OCI-LY7 (cell line): ENCODE measurements around the gene LRRC46. TPM values are rescaled to one million over a fixed set of nuclear protein-coding genes. Genes with fewer than 3 reads are reported as not detected.

Source experiments
- BruUV-seq: library from RNA; stranded (reverse); fragments of 400-500 nt; replicated peaks from 2 replicates; lab custom pipeline; 2021; lab: Mats Ljungman, UMichigan
- CTCF ChIA-PET: fragments of 300-600 bp; sonication (Branson Sonifier 250); formaldehyde crosslinking; loops from one replicate; lab custom pipeline; 2022; ENCODE audit warnings: antibody characterized with exemption; ENCODE audit not compliant: unreplicated experiment; lab: Charles Lee
- POLR2A ChIA-PET: fragments of 300-600 bp; sonication (Branson Sonifier 250); formaldehyde crosslinking; loops from one replicate; lab custom pipeline; 2022; ENCODE audit warnings: antibody characterized with exemption; lab: Charles Lee
- DNase-seq: peaks from one replicate; pipeline ENCODE4 v3.0.0-alpha.2; 2015; ENCODE audit warnings: low spot score
- H2AFZ ChIP-seq: fragments of 200-600 bp; sonication (generic), shearing (Covaris generic); 2 replicates; pipeline ENCODE4 v1.6.1; 2014; ENCODE audit warnings: mild to moderate bottlenecking, antibody characterized with exemption, low read length, moderate library complexity
- H3K27ac ChIP-seq: fragments of 200-600 bp; sonication (generic); 2 replicates; pipeline ENCODE4 v1.5.1; 2014; ENCODE audit warnings: mixed run types, low read depth, mild to moderate bottlenecking, moderate library complexity, low read length, inconsistent platforms; ENCODE audit not compliant: poor library complexity, severe bottlenecking
- H3K36me3 ChIP-seq: fragments of 200-600 bp; sonication (generic); 2 replicates; pipeline ENCODE4 v1.6.1; 2014; ENCODE audit warnings: mild to moderate bottlenecking, antibody characterized with exemption, low read length, moderate library complexity, mixed read lengths; ENCODE audit not compliant: insufficient read depth
- H3K4me1 ChIP-seq: fragments of 200-600 bp; sonication (generic); 2 replicates; pipeline ENCODE4 v1.5.1; 2014; ENCODE audit warnings: mild to moderate bottlenecking, low read length; ENCODE audit not compliant: insufficient read depth, poor library complexity, severe bottlenecking
- H3K4me2 ChIP-seq: fragments of 200-600 bp; sonication (generic); 2 replicates; pipeline ENCODE4 v1.6.1; 2014; ENCODE audit warnings: mild to moderate bottlenecking, low read length
- H3K4me3 ChIP-seq: fragments of 200-600 bp; sonication (generic); 2 replicates; pipeline ENCODE4 v1.5.1; 2014; ENCODE audit warnings: mild to moderate bottlenecking, low read depth, low read length; ENCODE audit not compliant: poor library complexity, severe bottlenecking
- H3K79me2 ChIP-seq: fragments of 200-600 bp; sonication (generic); 2 replicates; pipeline ENCODE4 v1.6.1; 2016; ENCODE audit warnings: low read depth, mild to moderate bottlenecking, low read length, moderate library complexity, mixed read lengths; ENCODE audit not compliant: insufficient read depth
- H3K9me2 ChIP-seq: fragments of 200-600 bp; sonication (generic); 2 replicates; pipeline ENCODE4 v1.6.1; 2016; ENCODE audit warnings: mild to moderate bottlenecking, low read length, mixed read lengths; ENCODE audit not compliant: insufficient read depth
- H3K9me3 ChIP-seq: fragments of 200-600 bp; sonication (generic); 2 replicates; pipeline ENCODE4 v1.6.1; 2014; ENCODE audit warnings: mild to moderate bottlenecking, mixed run types, low read length, mixed read lengths
- H4K20me1 ChIP-seq: fragments of 200-600 bp; sonication (generic); 2 replicates; pipeline ENCODE4 v1.6.1; 2014; ENCODE audit warnings: mild to moderate bottlenecking, antibody characterized with exemption, low read length, moderate library complexity, mixed read lengths; ENCODE audit not compliant: insufficient read depth
- CTCF ChIP-seq: fragments of 200-600 bp; sonication (generic); conservative IDR thresholded peaks from 2 replicates; pipeline ENCODE4 v1.5.1; 2014; ENCODE audit warnings: mild to moderate bottlenecking, antibody characterized with exemption, low read length, moderate library complexity, mixed read lengths
- EZH2phosphoT487 ChIP-seq: fragments of 200-600 bp; sonication (generic); IDR thresholded peaks from 2 replicates; pipeline ENCODE4 v1.6.1; 2018; ENCODE audit warnings: low read depth, borderline replicate concordance, mild to moderate bottlenecking, mixed run types, antibody characterized with exemption, low read length, moderate library complexity, mixed read lengths
- intact Hi-C: fragments of 100-400 bp; cut with micrococcal nuclease; formaldehyde crosslinking; loops from one replicate; pipeline ENCODE4 v1.10.0; 2022; ENCODE audit not compliant: unreplicated experiment
- total RNA-seq, 2 experiments: library from RNA; depleted of rRNA in 1 of 2; stranded (reverse); fragments of >200 nt in 1 of 2; shearing (Covaris generic) in 1 of 2; gene quantifications; 2 replicates each; pipeline ENCODE4 v1.2.3, GENCODE V29; 2014 to 2022

LRRC46 gene
- total RNA-seq, 2 experiments from 2014 or later, result 0.85 to 1.2 TPM

GRCh38 chr17:47839071-47839470, 7.6 kb downstream of the LRRC46 start:
- Histone ChIP-seq H4K20me1 (no peaks in the 10 kb centered on the region), H3K9me2 (no peaks in the 10 kb centered on the region), H3K4me1 (peaks cover 30% of the 10 kb centered on the region), H3K4me2 (no peak overlapping the region), H3K9me3 (no peaks in the 10 kb centered on the region), H3K27ac (no peak overlapping the region), H2AFZ (no peak overlapping the region), H3K79me2 (no peaks in the 10 kb centered on the region), H3K36me3 (no peaks in the 10 kb centered on the region), H3K4me3 (no peak overlapping the region)
- TF ChIP-seq CTCF (no peak), EZH2phosphoT487 (no peak)
- ChIA-PET CTCF (no interaction called here), POLR2A (no interaction called here)
- BruUV-seq, result no TSS peak
- no peak for DNase-seq
- intact Hi-C loops, result no loop called here

- no peaks in the 10 kb centered on the region for H4K20me1 ChIP-seq
- no peaks in the 10 kb centered on the region for H3K9me3 ChIP-seq
- TF ChIP-seq CTCF, result no peak
- no peak for TF ChIP-seq EZH2phosphoT487
- ChIA-PET CTCF (interaction anchor here (0.7 to 1.4 kb wide), 4 partner anchors 50 to 106 kb away, joined by 3 to 6 read pairs (median 4); no protein-coding TSS in a partner anchor), POLR2A (interaction anchor here (0.6 to 2.0 kb wide), 2 partner anchors 9 to 22 kb away, joined by 4 to 9 read pairs; partner anchors contain the start of genes LRRC46 and MRPL10)
- no peak for DNase-seq
- H3K9me2 ChIP-seq, result no peaks in the 10 kb centered on the region
- no peaks in the 10 kb centered on the region for H3K79me2 ChIP-seq
- peak overlapping the region; percentile 78 for H3K4me3 ChIP-seq
- peak overlapping the region; percentile 90 for H3K4me2 ChIP-seq
- intact Hi-C loops, result loop anchor here (5.0 kb wide), 1 partner anchor 132 kb away; the partner anchor contains the start of gene CDK5RAP3
- BruUV-seq, result no TSS peak
- H3K36me3 ChIP-seq, result no peaks in the 10 kb centered on the region
- H3K27ac ChIP-seq, result no peak overlapping the region
- peaks cover 36% of the 10 kb centered on the region for H3K4me1 ChIP-seq
- peak overlapping the region; percentile 90 for H2AFZ ChIP-seq
These were observed 8.7 kb downstream of the LRRC46 start for GRCh38 chr17:47840001-47840741.
